DMS153 treated with DMSO at 0.1 percent for 48 hours (cell line): ENCODE data around the gene ZYG11A.
"Not testable (repeated sequence)": the region's sequence is repeated elsewhere in the genome, so short reads cannot be mapped to it uniquely, and the experiment has no call there.

ENCODE experiments used
- DNase-seq: peaks from one replicate; lab custom pipeline; 2025; ENCODE audit not compliant: unreplicated experiment; lab: John Stamatoyannopoulos, UW

Gene ZYG11A

DNA sequence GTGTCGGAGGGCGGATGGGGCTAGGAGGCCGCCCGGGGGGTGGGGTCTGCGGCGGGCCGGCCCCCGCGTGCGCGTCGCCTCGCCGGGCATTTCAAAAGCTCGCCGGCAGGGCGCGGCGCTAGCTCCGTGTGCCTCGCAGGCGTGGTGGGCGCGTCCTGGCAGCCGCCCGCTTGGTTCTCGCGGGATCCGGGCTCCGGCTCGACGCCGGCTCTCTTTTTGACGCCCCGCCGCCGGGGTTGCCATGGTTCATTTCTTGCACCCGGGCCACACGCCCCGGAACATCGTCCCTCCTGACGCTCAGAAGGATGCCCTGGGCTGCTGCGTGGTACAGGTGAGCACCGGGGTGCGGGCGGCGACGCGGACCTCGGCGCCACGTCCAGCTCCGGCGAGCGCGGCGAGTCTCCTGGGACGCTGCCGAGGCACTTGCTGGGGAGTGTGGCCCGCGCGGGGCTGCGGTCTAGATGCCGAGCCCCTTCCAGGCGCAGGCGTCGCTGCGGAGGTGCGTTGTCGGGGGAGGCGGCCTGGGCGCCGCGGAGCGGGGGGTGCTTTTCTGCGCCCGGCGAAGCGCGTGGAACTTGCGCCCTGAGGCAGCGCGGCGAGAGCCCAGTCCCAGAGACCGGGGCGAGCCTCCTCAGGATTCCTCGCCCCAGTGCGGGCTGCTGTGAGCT is at the start of gene ZYG11A:
TSS of gene ZYG11A (plus strand) at position 118 of the 668 bp plus-strand sequence. CDS start at position 242, 124 bp downstream.
- DNase-seq: peak; percentile 78

DNA sequence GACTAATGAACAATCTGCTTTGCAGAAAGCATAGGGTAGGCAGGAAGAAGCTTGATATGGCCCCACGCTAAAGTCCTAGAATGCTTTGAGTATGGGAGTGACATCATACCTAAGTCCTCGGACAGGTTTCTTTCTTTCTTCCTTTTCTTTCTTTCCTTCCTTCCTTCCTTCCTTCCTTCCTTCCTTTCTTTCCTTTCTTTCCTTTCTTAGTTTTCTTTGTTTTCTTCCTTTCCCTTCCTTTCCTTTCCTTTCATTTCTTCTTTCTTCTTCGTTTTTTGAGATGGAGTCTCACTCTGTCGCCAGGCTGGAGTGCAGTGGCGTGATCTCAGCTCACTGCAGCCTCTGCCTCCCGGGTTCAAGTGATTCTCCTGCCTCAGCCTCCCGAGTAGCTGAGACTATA is 48.8 kb upstream of the ZYG11A start:
- DNase-seq: not testable (repeated sequence)

DNA sequence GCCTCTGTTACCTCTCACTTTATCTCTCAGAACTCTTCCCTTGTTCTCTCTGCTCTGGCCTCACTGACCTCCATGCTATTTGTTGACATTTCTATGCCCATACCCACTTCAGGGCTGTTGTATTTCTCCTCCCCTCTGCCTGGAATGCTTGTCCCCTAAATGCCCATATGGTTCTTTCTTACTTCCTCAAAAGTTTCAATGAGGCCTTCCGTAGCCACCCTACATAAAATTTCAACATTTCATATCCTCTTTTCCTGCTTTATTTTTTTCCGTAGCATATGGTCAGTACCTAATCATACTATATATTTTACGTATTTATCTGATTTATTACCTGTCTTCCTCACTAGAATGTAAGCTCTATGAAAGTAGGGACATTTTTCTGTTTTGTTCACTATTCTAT is 47.1 kb upstream of the ZYG11A start:
- DNase-seq: no peak

- no peak for DNase-seq
These were observed 44.2 kb upstream of the ZYG11A start for GRCh38 chr1:52798331-52798730.

- no peak for DNase-seq
These were observed 41.5 kb upstream of the ZYG11A start for GRCh38 chr1:52801011-52801410.

- DNase-seq: not testable (repeated sequence)
These were observed 38.5 kb upstream of the ZYG11A start for GRCh38 chr1:52804083-52804482.

DNA sequence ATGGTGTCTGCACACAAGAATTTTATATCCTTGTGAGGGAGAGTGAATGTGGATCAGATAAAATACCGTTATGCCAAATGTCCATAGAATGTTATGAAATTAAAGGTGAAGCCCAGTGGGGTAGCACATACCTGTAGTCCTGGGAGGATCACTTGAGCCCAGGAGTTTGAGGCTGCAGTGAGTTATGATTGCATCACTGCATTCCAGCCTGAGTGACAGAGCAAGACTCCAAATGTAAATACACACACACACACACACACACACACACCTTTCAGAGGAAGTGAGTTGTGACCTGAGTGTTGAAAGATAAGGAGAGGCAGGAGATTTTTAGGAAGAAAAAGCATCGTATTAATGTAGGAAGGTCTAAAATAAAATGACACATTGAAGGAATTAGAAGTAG is 28.1 kb upstream of the ZYG11A start:
- DNase-seq: no peak

DNA sequence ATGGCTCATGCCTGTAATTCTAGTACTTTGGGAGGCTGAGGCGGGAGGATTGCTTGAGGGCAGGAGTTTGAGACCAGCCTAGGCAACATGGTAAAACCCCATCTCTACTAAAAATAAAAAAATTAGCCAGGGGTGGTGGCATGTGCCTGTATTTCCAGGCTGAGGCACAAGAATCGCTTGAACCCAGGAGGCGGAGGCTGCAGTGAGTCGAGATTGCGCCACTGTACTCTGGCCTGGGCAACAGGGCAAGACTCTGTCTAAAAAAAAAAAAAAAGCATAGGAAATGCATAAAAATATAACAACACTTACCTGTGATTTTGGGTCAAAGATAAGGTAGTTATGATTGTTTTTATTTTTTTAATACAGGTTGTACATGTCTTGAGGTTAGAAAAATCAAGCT is 21.7 kb upstream of the ZYG11A start:
- not testable (repeated sequence) for DNase-seq

DNA sequence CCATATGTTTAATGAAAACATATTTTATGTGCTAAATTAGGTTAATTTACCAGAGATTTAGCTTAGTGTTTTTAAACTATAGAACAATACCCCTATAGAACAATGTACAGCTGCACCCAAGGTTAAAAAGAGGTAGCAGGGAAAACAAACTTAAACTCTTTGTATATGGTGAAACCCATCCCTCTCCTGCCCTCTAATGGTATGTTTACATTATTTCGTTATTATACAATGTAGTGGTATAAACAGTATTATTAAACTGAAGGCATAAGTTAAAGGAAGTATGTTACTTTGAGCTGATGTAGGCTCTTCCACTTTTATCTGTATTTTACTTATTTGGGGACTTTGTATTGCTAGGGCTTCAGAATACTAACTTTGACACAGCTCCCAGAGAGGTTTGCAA is 16.7 kb upstream of the ZYG11A start:
- DNase-seq: no peak

GRCh38 chr1:52834798-52835197 is 7.8 kb upstream of the ZYG11A start:
- no peak for DNase-seq

DNA sequence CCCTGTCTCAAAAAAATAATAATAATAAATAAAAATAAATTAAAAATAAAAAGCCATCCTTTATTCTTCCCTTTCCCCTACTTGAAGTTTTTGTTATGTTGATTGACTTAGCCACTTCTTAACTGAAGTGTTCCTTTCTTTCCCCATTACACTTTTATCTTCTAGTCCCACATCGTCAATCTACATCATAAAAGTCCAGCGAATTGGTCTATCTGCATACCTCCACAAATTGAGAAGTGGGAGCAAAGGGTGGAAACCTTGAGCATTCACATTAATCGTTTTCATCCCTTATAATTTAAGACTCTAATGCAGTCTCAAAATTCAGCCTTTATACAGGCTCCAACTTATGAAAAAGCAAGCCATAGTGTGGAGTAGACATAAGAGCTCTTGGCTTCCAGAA is 6.5 kb upstream of the ZYG11A start:
- no peak for DNase-seq

- DNase-seq: not testable (repeated sequence)
These were observed 3.4 kb upstream of the ZYG11A start for GRCh38 chr1:52839175-52839574.

GRCh38 chr1:52845119-52845518 is 2.6 kb downstream of the ZYG11A start:
- DNase-seq: not testable (repeated sequence)

DNA sequence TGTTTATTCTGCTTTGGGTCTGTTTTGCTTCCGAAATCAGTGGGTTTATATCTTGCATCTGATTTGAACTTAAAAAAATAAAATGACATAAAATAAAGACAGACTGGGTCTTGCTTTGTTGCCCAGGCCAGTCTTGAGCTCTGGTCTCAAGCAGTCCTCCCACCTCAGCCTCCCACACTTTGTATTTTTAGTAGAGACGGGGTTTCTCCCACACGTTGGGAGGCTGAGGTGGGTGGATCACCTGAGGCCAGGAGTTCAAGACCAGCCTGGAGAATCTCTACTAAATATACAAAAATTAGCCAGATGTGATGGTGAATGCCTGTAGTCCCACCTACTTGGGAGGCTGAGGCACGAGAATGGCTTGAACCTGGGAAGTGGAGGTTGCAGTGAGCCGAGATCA is 5.9 kb downstream of the ZYG11A start:
- no peak for DNase-seq

- no peak for DNase-seq
These were observed 8.4 kb downstream of the ZYG11A start for GRCh38 chr1:52850951-52851350.

GRCh38 chr1:52852854-52853253 is 10.3 kb downstream of the ZYG11A start:
- DNase-seq: no peak

GRCh38 chr1:52855584-52855983 is 13.0 kb downstream of the ZYG11A start:
- no peak for DNase-seq

GRCh38 chr1:52856026-52856425 is 13.5 kb downstream of the ZYG11A start:
- no peak for DNase-seq

GRCh38 chr1:52857443-52857842 is 14.9 kb downstream of the ZYG11A start:
- no peak for DNase-seq

DNA sequence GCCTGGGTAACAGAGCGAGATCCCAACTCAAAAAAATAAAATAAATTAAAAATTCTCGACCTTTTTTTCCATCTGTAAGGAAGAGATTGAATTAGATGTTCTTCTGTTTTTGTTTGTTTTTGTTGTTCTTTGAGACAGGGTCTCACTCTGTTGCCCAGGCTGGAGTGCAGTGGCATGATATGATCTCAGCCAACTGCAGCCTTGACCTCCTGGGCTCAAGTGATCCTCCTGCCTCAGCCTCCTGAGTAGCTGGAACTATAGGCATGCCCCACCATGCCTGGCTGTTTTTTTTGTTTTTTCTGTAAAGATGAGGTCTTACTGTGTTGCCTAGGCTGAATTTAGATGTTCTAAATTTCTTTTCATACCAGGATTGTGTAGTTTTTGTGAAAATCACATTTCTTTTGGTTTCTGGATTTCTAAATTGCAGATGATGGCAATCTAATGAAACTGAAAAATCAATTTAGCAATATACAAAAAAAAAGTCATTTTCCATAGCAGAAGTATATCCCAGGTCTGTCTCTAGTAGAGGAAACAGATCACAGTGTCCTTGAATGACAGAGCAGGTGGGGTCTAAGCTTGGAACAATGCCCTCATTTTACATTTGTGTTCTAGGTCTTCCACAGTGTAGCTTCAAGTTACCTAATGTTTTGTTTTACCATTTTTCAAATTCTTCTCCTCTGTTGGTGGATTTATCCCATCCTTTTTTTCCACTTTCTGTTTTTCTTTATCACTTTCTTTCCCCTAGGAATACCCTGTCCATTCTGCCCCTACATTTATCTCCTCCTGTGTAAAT is 20.3 kb downstream of the ZYG11A start:
- no peak for DNase-seq

- DNase-seq: no peak
These were observed 24.7 kb downstream of the ZYG11A start for GRCh38 chr1:52867087-52867863.

GRCh38 chr1:52869727-52870126 is 27.2 kb downstream of the ZYG11A start:
- not testable (repeated sequence) for DNase-seq
